Gastrocnemius medialis (tissue), 4 donors: ENCODE results near the gene CRYGB.

Experiments used
- CTCF ChIP-seq, 5 experiments: fragments of 450-650 bp in 3 of 5; fragments of 200-600 bp in 2 of 5; sonication (generic) in 2 of 5; IDR thresholded peaks in 4 of 5; conservative IDR thresholded peaks in 1 of 5; 1 replicate in 4 of 5; 2 replicates in 1 of 5; pipeline ENCODE4 v1.5.1; 2016 to 2019; ENCODE audit warnings: antibody characterized with exemption in 5 of 5, mild to moderate bottlenecking in 3 of 5, moderate library complexity in 3 of 5
- POLR2A ChIP-seq, 2 donors: fragments of 450-650 bp; IDR thresholded peaks; one replicate each; pipeline ENCODE4 v1.6.1; 2017; ENCODE audit warnings: antibody characterized with exemption in 2 of 2, mild to moderate bottlenecking in 2 of 2, moderate library complexity in 2 of 2

DNA sequence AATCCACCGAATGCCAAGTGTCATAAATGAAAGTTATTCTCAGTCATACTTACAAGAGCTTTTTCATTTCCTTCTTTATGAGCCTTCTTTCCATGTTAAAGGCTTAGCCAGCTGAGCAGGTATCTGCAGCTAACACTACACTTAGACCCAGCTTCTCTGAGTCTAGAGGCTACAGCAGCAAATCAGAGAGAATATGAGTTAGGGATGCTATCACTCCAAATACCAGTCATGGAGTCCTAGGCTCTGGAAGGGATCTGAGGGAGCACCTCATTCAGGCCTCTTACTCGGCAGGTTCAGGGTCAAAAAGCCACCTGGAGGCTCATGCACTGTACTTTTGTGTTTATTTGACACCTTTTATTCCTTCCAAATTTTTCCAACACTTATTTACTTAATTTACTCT is 40.9 kb upstream of the CRYGB start:
- TF ChIP-seq CTCF (IDR thresholded peaks at IDR 0.05 in 4 of 5, conservative IDR thresholded peaks at IDR 0.05 in 1 of 5): no peak
- TF ChIP-seq POLR2A (IDR thresholded peaks at IDR 0.05): no peak
